ENCODE results near the gene XYLT2. TPM values are rescaled to one million over a fixed set of nuclear protein-coding genes. Genes with fewer than 3 reads are reported as not detected.

Gene XYLT2
- total and polyA plus RNA-seq, 2 of the 13 experiments (the other 11 are each of a cell fraction or from before 2014, with no cell fraction given), result 17.0 to 22.1 TPM

GRCh38 chr17:50346313-50347116, 589 bp downstream of the XYLT2 start (continued):
- TF ChIP-seq, protein P1, sequence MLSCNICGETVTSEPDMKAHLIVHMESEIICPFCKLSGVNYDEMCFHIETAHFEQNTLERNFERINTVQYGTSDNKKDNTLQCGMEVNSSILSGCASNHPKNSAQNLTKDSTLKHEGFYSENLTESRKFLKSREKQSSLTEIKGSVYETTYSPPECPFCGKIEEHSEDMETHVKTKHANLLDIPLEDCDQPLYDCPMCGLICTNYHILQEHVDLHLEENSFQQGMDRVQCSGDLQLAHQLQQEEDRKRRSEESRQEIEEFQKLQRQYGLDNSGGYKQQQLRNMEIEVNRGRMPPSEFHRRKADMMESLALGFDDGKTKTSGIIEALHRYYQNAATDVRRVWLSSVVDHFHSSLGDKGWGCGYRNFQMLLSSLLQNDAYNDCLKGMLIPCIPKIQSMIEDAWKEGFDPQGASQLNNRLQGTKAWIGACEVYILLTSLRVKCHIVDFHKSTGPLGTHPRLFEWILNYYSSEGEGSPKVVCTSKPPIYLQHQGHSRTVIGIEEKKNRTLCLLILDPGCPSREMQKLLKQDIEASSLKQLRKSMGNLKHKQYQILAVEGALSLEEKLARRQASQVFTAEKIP (CRISPR knock-in tag; IDR thresholded peaks at IDR 0.05; ENCODE audit: borderline replicate concordance), result no peak
- TF ChIP-seq ZNF138 (CRISPR knock-in tag; IDR thresholded peaks at IDR 0.05; ENCODE audit: low read depth) (peak; percentile 9; the same call in 1 of the 2 replicates), ZBTB3 (CRISPR knock-in tag; IDR thresholded peaks at IDR 0.05; ENCODE audit: borderline replicate concordance, low read depth) (peak; percentile 51; the same call in 1 of the 2 replicates), GFI1 (CRISPR knock-in tag; IDR thresholded peaks at IDR 0.05; ENCODE audit: borderline replicate concordance) (no peak), IKZF5 (CRISPR knock-in tag; IDR thresholded peaks at IDR 0.05) (no peak), CREM (IDR thresholded peaks at IDR 0.05) (no peak), CREM (CRISPR knock-in tag; IDR thresholded peaks at IDR 0.05) (no peak), GZF1 (CRISPR knock-in tag; IDR thresholded peaks at IDR 0.05) (peak; percentile 36; the same call in 1 of the 2 replicates), ZFY (CRISPR knock-in tag; IDR thresholded peaks at IDR 0.05) (peak; percentile 80), RFXAP (CRISPR knock-in tag; IDR thresholded peaks at IDR 0.05; ENCODE audit: borderline replicate concordance) (0 out of 2 replicates have a peak, but pooled peaks have one; percentile 1), ZSCAN25 (CRISPR knock-in tag; IDR thresholded peaks at IDR 0.05) (no peak), ZNF800 (CRISPR knock-in tag; IDR thresholded peaks at IDR 0.05) (no peak), KAT2B (IDR thresholded peaks at IDR 0.05; ENCODE audit: borderline replicate concordance, low read depth, low read length) (no peak), MIER2 (CRISPR knock-in tag; IDR thresholded peaks at IDR 0.05) (no peak), EEA1 (CRISPR knock-in tag; IDR thresholded peaks at IDR 0.05; ENCODE audit: borderline replicate concordance) (0 out of 2 replicates have a peak, but pooled peaks have one; percentile 67), ZNF512 (CRISPR knock-in tag; IDR thresholded peaks at IDR 0.05) (no peak)
- TF ChIP-seq, protein P2, sequence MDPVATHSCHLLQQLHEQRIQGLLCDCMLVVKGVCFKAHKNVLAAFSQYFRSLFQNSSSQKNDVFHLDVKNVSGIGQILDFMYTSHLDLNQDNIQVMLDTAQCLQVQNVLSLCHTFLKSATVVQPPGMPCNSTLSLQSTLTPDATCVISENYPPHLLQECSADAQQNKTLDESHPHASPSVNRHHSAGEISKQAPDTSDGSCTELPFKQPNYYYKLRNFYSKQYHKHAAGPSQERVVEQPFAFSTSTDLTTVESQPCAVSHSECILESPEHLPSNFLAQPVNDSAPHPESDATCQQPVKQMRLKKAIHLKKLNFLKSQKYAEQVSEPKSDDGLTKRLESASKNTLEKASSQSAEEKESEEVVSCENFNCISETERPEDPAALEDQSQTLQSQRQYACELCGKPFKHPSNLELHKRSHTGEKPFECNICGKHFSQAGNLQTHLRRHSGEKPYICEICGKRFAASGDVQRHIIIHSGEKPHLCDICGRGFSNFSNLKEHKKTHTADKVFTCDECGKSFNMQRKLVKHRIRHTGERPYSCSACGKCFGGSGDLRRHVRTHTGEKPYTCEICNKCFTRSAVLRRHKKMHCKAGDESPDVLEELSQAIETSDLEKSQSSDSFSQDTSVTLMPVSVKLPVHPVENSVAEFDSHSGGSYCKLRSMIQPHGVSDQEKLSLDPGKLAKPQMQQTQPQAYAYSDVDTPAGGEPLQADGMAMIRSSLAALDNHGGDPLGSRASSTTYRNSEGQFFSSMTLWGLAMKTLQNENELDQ (CRISPR knock-in tag; IDR thresholded peaks at IDR 0.05; ENCODE audit: borderline replicate concordance), result no peak
- TF ChIP-seq, protein P3, sequence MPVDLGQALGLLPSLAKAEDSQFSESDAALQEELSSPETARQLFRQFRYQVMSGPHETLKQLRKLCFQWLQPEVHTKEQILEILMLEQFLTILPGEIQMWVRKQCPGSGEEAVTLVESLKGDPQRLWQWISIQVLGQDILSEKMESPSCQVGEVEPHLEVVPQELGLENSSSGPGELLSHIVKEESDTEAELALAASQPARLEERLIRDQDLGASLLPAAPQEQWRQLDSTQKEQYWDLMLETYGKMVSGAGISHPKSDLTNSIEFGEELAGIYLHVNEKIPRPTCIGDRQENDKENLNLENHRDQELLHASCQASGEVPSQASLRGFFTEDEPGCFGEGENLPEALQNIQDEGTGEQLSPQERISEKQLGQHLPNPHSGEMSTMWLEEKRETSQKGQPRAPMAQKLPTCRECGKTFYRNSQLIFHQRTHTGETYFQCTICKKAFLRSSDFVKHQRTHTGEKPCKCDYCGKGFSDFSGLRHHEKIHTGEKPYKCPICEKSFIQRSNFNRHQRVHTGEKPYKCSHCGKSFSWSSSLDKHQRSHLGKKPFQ (CRISPR knock-in tag; IDR thresholded peaks at IDR 0.05; ENCODE audit: insufficient replicate concordance), result peak; percentile 20

Measured in HepG2 (cell line).